GM12801 (cell line): ENCODE data around the gene GYPC.

Source experiments
- CTCF ChIP-seq: IDR thresholded peaks from one replicate; pipeline ENCODE4 v1.5.1; 2011; ENCODE audit warnings: control low read depth; ENCODE audit not compliant: insufficient read length; ENCODE audit errors: extremely low read depth

The GYPC gene

GRCh38 chr2:126744640-126745039 is 88.7 kb downstream of the GYPC start:
- TF ChIP-seq CTCF = no peak
